GM23338 (cell line): ENCODE data around the gene KCNB1. TPM values are rescaled to one million over a fixed set of nuclear protein-coding genes. Genes with fewer than 3 reads are reported as not detected.

ENCODE experiments used
- ATAC-seq: fragments of 200-7000 bp; cut with Tn5 transposase; 3 replicates; pipeline ENCODE4 v1.9.1; 2020
- DNase-seq: peaks from one replicate; pipeline ENCODE4 v3.0.0-alpha.2; 2015; ENCODE audit warnings: low spot score
- H2AFZ ChIP-seq: fragments of 200-600 bp; sonication (generic); 2 replicates; pipeline ENCODE4 v1.8.0; 2016; ENCODE audit warnings: antibody characterized with exemption, mild to moderate bottlenecking, moderate library complexity
- H3F3A ChIP-seq: fragments of 200-600 bp; sonication (generic); replicated peaks from 2 replicates; pipeline ENCODE4 v1.8.0; 2017; ENCODE audit warnings: antibody characterized with exemption, mixed run types, low read depth
- H3K27ac ChIP-seq: fragments of 200-600 bp; sonication (generic); 2 replicates; pipeline ENCODE4 v1.6.1; 2016; ENCODE audit warnings: low read depth
- H3K27me3 ChIP-seq: fragments of 200-600 bp; sonication (generic); 2 replicates; pipeline ENCODE4 v1.8.0; 2016; ENCODE audit warnings: mild to moderate bottlenecking, mixed run types, moderate library complexity; ENCODE audit not compliant: insufficient read depth
- H3K36me3 ChIP-seq: fragments of 200-600 bp; sonication (generic); 2 replicates; pipeline ENCODE4 v1.8.0; 2016; ENCODE audit warnings: mild to moderate bottlenecking; ENCODE audit not compliant: insufficient read depth
- H3K4me1 ChIP-seq: fragments of 200-600 bp; sonication (generic); 2 replicates; pipeline ENCODE4 v1.8.0; 2016; ENCODE audit warnings: mild to moderate bottlenecking, moderate library complexity; ENCODE audit not compliant: insufficient read depth
- H3K4me2 ChIP-seq: fragments of 200-600 bp; sonication (generic); 2 replicates; pipeline ENCODE4 v1.7.1; 2017; ENCODE audit warnings: mixed run types
- H3K4me3 ChIP-seq: fragments of 200-600 bp; sonication (generic); 2 replicates; pipeline ENCODE4 v1.6.1; 2016; ENCODE audit warnings: mixed run types
- H3K79me2 ChIP-seq: fragments of 200-600 bp; sonication (generic); replicated peaks from 2 replicates; pipeline ENCODE4 v1.8.0; 2017; ENCODE audit warnings: mild to moderate bottlenecking; ENCODE audit not compliant: insufficient read depth
- H3K9me2 ChIP-seq: fragments of 200-600 bp; sonication (generic); 2 replicates; pipeline ENCODE4 v1.8.0; 2017; ENCODE audit not compliant: insufficient read depth
- H4K20me1 ChIP-seq: fragments of 200-600 bp; sonication (generic); replicated peaks from 2 replicates; pipeline ENCODE4 v1.8.0; 2017; ENCODE audit warnings: mild to moderate bottlenecking; ENCODE audit not compliant: insufficient read depth
- H3K27ac Mint-ChIP-seq: 2 replicates; pipeline ENCODE4 v1.8.0; 2020; ENCODE audit warnings: inconsistent platforms, mild to moderate bottlenecking, moderate library complexity, mixed read lengths
- H3K27me3 Mint-ChIP-seq: 3 replicates; pipeline ENCODE4 v1.8.0; 2022; ENCODE audit warnings: low read depth, mild to moderate bottlenecking, moderate library complexity, mixed read lengths, inconsistent platforms; ENCODE audit not compliant: insufficient read depth, poor library complexity
- H3K36me3 Mint-ChIP-seq: 3 replicates; pipeline ENCODE4 v1.8.0; 2021; ENCODE audit warnings: low read depth, mild to moderate bottlenecking, inconsistent platforms, moderate library complexity, mixed read lengths
- H3K4me1 Mint-ChIP-seq: 3 replicates; pipeline ENCODE4 v1.8.0; 2020; ENCODE audit warnings: mild to moderate bottlenecking, inconsistent platforms, mixed read lengths
- H3K4me3 Mint-ChIP-seq: 3 replicates; pipeline ENCODE4 v1.8.0; 2021; ENCODE audit warnings: moderate library complexity, mild to moderate bottlenecking, inconsistent platforms, mixed read lengths
- H3K9me3 Mint-ChIP-seq: 3 replicates; pipeline ENCODE4 v1.8.0; 2020; ENCODE audit warnings: moderate library complexity, mild to moderate bottlenecking, inconsistent platforms, mixed read lengths
- CTCF ChIP-seq, 2 experiments: fragments of 200-600 bp in 1 of 2; sonication (generic) in 1 of 2; conservative IDR thresholded peaks; 2 replicates each; pipeline versions ENCODE4 v1.5.1 to v1.6.1; 2016 to 2017; ENCODE audit warnings: antibody characterized with exemption in 2 of 2, low read depth in 2 of 2, mild to moderate bottlenecking in 2 of 2, moderate library complexity in 1 of 2
- ETS1 ChIP-seq: IDR thresholded peaks from 2 replicates; pipeline ENCODE4 v1.6.1; 2016; ENCODE audit warnings: antibody characterized with exemption
- EZH2 ChIP-seq: fragments of 200-600 bp; sonication (generic); IDR thresholded peaks from one replicate; pipeline ENCODE4 v1.8.0; 2017; ENCODE audit warnings: antibody characterized with exemption, mild to moderate bottlenecking, low read depth; ENCODE audit not compliant: unreplicated experiment
- EZH2phosphoT487 ChIP-seq: fragments of 200-600 bp; sonication (generic); IDR thresholded peaks from one replicate; pipeline ENCODE4 v1.8.1; 2018; ENCODE audit warnings: antibody characterized with exemption; ENCODE audit not compliant: unreplicated experiment
- JUNB ChIP-seq: IDR thresholded peaks from one replicate; pipeline ENCODE4 v1.6.1; 2016; ENCODE audit warnings: antibody characterized with exemption; ENCODE audit not compliant: unreplicated experiment
- NANOG ChIP-seq: IDR thresholded peaks from 2 replicates; pipeline ENCODE4 v1.6.1; 2016; ENCODE audit warnings: antibody characterized with exemption, borderline replicate concordance
- POLR2AphosphoS5 ChIP-seq: IDR thresholded peaks from 2 replicates; pipeline ENCODE4 v1.6.1; 2016; ENCODE audit warnings: antibody characterized with exemption, low read depth
- REST ChIP-seq: IDR thresholded peaks from one replicate; pipeline ENCODE4 v1.6.1; 2018; ENCODE audit warnings: antibody characterized with exemption; ENCODE audit not compliant: unreplicated experiment
- STAT1 ChIP-seq: IDR thresholded peaks from one replicate; pipeline ENCODE4 v1.6.1; 2016; ENCODE audit warnings: antibody characterized with exemption; ENCODE audit not compliant: unreplicated experiment
- ZNF114 ChIP-seq: fragments of 250-450 bp; sonication (Bioruptor Pico); IDR thresholded peaks from 2 replicates; pipeline ENCODE4 v1.5.0; 2020; ENCODE audit warnings: mild to moderate bottlenecking, moderate library complexity
- ZNF331 ChIP-seq: fragments of 250-450 bp; sonication (Bioruptor Pico); IDR thresholded peaks from 2 replicates; pipeline ENCODE4 v1.5.0; 2020; ENCODE audit warnings: low read depth, mild to moderate bottlenecking, moderate library complexity
- polyA plus RNA-seq: library from polyadenylated mRNA; unstranded; fragments of >200 nt; fragmentation: Nextera tagmentation; extraction: Ambion mirVana; gene quantifications from 2 replicates; pipeline ENCODE4 v1.2.1, GENCODE V29; 2016
- total RNA-seq: library from RNA; depleted of rRNA; stranded (reverse); fragments of >200 nt; shearing (Covaris generic); gene quantifications from 2 replicates; pipeline ENCODE4 v1.2.3, GENCODE V29; 2014

KCNB1 gene
- total and polyA plus RNA-seq, 2 experiments from 2014 or later = 0.28 to 0.29 TPM

GRCh38 chr20:49372095-49372734, 110.3 kb downstream of the KCNB1 start:
- Histone ChIP-seq H4K20me1 (no peaks in the 10 kb centered on the region), H3K9me2 (peaks cover 4% of the 10 kb centered on the region; the same call in 1 of the 2 replicates), H3K4me1 (no peaks in the 10 kb centered on the region), H3K27me3 (no peaks in the 10 kb centered on the region), H3K36me3 (no peaks in the 10 kb centered on the region), H3K27ac (no peak overlapping the region), H3F3A (no peaks in the 10 kb centered on the region), H3K79me2 (no peaks in the 10 kb centered on the region), H3K4me3 (no peak overlapping the region), H3K4me2 (no peak overlapping the region), H2AFZ (no peak overlapping the region)
- H3K27ac Mint-ChIP-seq = no peak overlapping the region
- H3K4me1 Mint-ChIP-seq = peaks cover 4% of the 10 kb centered on the region; the same call in 1 of the 3 replicates
- ATAC-seq (no peak), DNase-seq (no peak)
- H3K4me3 Mint-ChIP-seq = no peak overlapping the region
- H3K27me3 Mint-ChIP-seq = no peaks in the 10 kb centered on the region
- no peaks in the 10 kb centered on the region for H3K9me3 Mint-ChIP-seq
- no peaks in the 10 kb centered on the region for H3K36me3 Mint-ChIP-seq
- no peak for TF ChIP-seq STAT1
- no peak for TF ChIP-seq EZH2phosphoT487
- TF ChIP-seq NANOG = no peak
- no peak for TF ChIP-seq ETS1
- no peak for TF ChIP-seq CTCF (conservative IDR thresholded peaks at IDR 0.05; ENCODE audit: low read depth in 2 of 2)
- TF ChIP-seq ZNF331 = no peak
- no peak for TF ChIP-seq POLR2AphosphoS5

- Histone ChIP-seq H3K4me3 (no peak overlapping the region), H3K79me2 (no peaks in the 10 kb centered on the region), H3F3A (no peaks in the 10 kb centered on the region), H4K20me1 (no peaks in the 10 kb centered on the region), H3K4me2 (no peak overlapping the region), H2AFZ (no peak overlapping the region; the same call in 1 of the 2 replicates), H3K36me3 (no peaks in the 10 kb centered on the region), H3K4me1 (no peaks in the 10 kb centered on the region), H3K27me3 (no peaks in the 10 kb centered on the region), H3K9me2 (peaks cover 9% of the 10 kb centered on the region), H3K27ac (no peak overlapping the region)
- Mint-ChIP-seq H3K4me1 (no peaks in the 10 kb centered on the region), H3K4me3 (no peak overlapping the region), H3K27me3 (no peaks in the 10 kb centered on the region), H3K36me3 (no peaks in the 10 kb centered on the region), H3K27ac (no peak overlapping the region), H3K9me3 (no peaks in the 10 kb centered on the region)
- no peak for TF ChIP-seq ZNF114
- no peak for TF ChIP-seq REST
- TF ChIP-seq NANOG = no peak
- no peak for TF ChIP-seq EZH2phosphoT487
- TF ChIP-seq EZH2 = no peak
- no peak for TF ChIP-seq JUNB
- no peak for TF ChIP-seq POLR2AphosphoS5
- TF ChIP-seq STAT1 = no peak
- TF ChIP-seq ZNF331 = no peak
- DNase-seq = no peak
- ATAC-seq = peak; percentile 42; the same call in 2 of the 3 replicates
Observed at GRCh38 chr20:49368596-49368995, 113.9 kb downstream of the KCNB1 start.
